ENCODE results near the gene PAN2. TPM values are rescaled to one million over a fixed set of nuclear protein-coding genes. Genes with fewer than 3 reads are reported as not detected.
"Not testable (repeated sequence)": the region's sequence is repeated elsewhere in the genome, so short reads cannot be mapped to it uniquely, and the experiment has no call there.

Gene PAN2
- total RNA-seq, 1 donor from 2014 or later: 45.3 TPM

GRCh38 chr12:56324206-56324605, 9.6 kb downstream of the PAN2 start:
- no peak for TF ChIP-seq CTCF (IDR thresholded peaks at IDR 0.05)
- H3K4me1 ChIP-seq: no peaks in the 10 kb centered on the region
- no peaks in the 10 kb centered on the region for H3K9me3 ChIP-seq
- H3K27me3 ChIP-seq: no peaks in the 10 kb centered on the region
- intact Hi-C loops (cut with DNase I): no loop called here
- H3K4me3 ChIP-seq: no peak overlapping the region
- DNase-seq (ENCODE audit: low spot score in 2 of 2): no peak
- peaks cover 68 to 76% of the 10 kb centered on the region in 2 donors for H3K36me3 ChIP-seq
- H3K27ac ChIP-seq: no peak overlapping the region

GRCh38 chr12:56321610-56322009, 12.2 kb downstream of the PAN2 start:
- intact Hi-C loops (cut with DNase I); H3K27me3 ChIP-seq; H3K4me3 ChIP-seq; DNase-seq (ENCODE audit: low spot score in 2 of 2); H3K27ac ChIP-seq; H3K9me3 ChIP-seq; H3K4me1 ChIP-seq: not testable (repeated sequence)
- peaks cover 56 to 64% of the 10 kb centered on the region in 2 donors for H3K36me3 ChIP-seq

GRCh38 chr12:56321027-56321426, 12.8 kb downstream of the PAN2 start:
- H3K9me3 ChIP-seq: no peaks in the 10 kb centered on the region
- DNase-seq (ENCODE audit: low spot score in 2 of 2): no peak
- no peaks in the 10 kb centered on the region for H3K4me1 ChIP-seq
- no peak overlapping the region for H3K4me3 ChIP-seq
- peaks cover 51 to 58% of the 10 kb centered on the region in 2 donors for H3K36me3 ChIP-seq
- TF ChIP-seq CTCF (IDR thresholded peaks at IDR 0.05): no peak
- intact Hi-C loops (cut with DNase I): no loop called here
- no peaks in the 10 kb centered on the region for H3K27me3 ChIP-seq
- H3K27ac ChIP-seq: no peak overlapping the region

- Histone ChIP-seq H3K4me3 (no peak overlapping the region), H3K4me1 (peaks cover 7 to 10% of the 10 kb centered on the region in 2 donors), H3K9me3 (no peaks in the 10 kb centered on the region), H3K27me3 (no peaks in the 10 kb centered on the region), H3K36me3 (peaks cover 31 to 35% of the 10 kb centered on the region in 2 donors), H3K27ac (no peak overlapping the region)
- DNase-seq (ENCODE audit: low spot score in 2 of 2): no peak
- intact Hi-C loops (cut with DNase I): loop anchor here (5.0 kb wide), 2 partner anchors 45 to 200 kb away; partner anchors contain the start of genes APOF, RPL41, STAT2 and ZC3H10
- TF ChIP-seq CTCF (IDR thresholded peaks at IDR 0.05): no peak
These were observed 16.1 kb downstream of the PAN2 start for GRCh38 chr12:56317675-56318074.

- intact Hi-C loops (cut with DNase I): loop anchor here (1.0 to 5.0 kb wide), 5 partner anchors 16 to 199 kb away; partner anchors contain the start of genes APOF, CS, PAN2 and RPL41
- Histone ChIP-seq H3K36me3 (peaks cover 26 to 28% of the 10 kb centered on the region in 2 donors), H3K4me3 (peak within 1 kb of the TSS; percentile 74 to 79), H3K27ac (peak within 1 kb of the TSS; percentile 80 to 91), H3K4me1 (peaks cover 7 to 10% of the 10 kb centered on the region in 2 donors), H3K27me3 (no peaks in the 10 kb centered on the region), H3K9me3 (no peaks in the 10 kb centered on the region)
- peak in 2 of 3 experiments; percentile 6 to 16 for TF ChIP-seq CTCF (IDR thresholded peaks at IDR 0.05)
- DNase-seq (ENCODE audit: low spot score in 2 of 2): peak; percentile 90 to 98
These were observed 18.0 kb downstream of the PAN2 start, which contains the start of gene CNPY2 for GRCh38 chr12:56315622-56316473. CNPY2 (minus strand) TSS chr12:56315988; CDS start chr12:56315217, 771 bp downstream.

GRCh38 chr12:56315249-56315621, 18.6 kb downstream of the PAN2 start:
- H3K4me3 ChIP-seq: peak overlapping the region; percentile 74 to 79
- no peaks in the 10 kb centered on the region for H3K27me3 ChIP-seq
- intact Hi-C loops (cut with DNase I): loop anchor here (5.0 kb wide), 2 partner anchors 47 to 198 kb away; partner anchors contain the start of genes APOF, RPL41, STAT2 and ZC3H10
- peaks cover 7 to 10% of the 10 kb centered on the region in 2 donors for H3K4me1 ChIP-seq
- H3K36me3 ChIP-seq: peaks cover 31 to 32% of the 10 kb centered on the region in 2 donors
- no peaks in the 10 kb centered on the region for H3K9me3 ChIP-seq
- H3K27ac ChIP-seq: peak overlapping the region; percentile 80 to 91
- no peak for TF ChIP-seq CTCF (IDR thresholded peaks at IDR 0.05)
- no peak for DNase-seq (ENCODE audit: low spot score in 2 of 2)

Measured in ascending aorta (tissue), 2 donors.